ENCODE results near the gene PM20D1. TPM values are rescaled to one million over a fixed set of nuclear protein-coding genes. Genes with fewer than 3 reads are reported as not detected.

PM20D1 gene
- total and polyA plus RNA-seq, 10 of the 15 experiments (the other 5 are each of a cell fraction or from before 2014, with no cell fraction given) = not detected

GRCh38 chr1:205842229-205842628, 7.7 kb downstream of the PM20D1 start (continued):
- TF ChIP-seq, protein P1, sequence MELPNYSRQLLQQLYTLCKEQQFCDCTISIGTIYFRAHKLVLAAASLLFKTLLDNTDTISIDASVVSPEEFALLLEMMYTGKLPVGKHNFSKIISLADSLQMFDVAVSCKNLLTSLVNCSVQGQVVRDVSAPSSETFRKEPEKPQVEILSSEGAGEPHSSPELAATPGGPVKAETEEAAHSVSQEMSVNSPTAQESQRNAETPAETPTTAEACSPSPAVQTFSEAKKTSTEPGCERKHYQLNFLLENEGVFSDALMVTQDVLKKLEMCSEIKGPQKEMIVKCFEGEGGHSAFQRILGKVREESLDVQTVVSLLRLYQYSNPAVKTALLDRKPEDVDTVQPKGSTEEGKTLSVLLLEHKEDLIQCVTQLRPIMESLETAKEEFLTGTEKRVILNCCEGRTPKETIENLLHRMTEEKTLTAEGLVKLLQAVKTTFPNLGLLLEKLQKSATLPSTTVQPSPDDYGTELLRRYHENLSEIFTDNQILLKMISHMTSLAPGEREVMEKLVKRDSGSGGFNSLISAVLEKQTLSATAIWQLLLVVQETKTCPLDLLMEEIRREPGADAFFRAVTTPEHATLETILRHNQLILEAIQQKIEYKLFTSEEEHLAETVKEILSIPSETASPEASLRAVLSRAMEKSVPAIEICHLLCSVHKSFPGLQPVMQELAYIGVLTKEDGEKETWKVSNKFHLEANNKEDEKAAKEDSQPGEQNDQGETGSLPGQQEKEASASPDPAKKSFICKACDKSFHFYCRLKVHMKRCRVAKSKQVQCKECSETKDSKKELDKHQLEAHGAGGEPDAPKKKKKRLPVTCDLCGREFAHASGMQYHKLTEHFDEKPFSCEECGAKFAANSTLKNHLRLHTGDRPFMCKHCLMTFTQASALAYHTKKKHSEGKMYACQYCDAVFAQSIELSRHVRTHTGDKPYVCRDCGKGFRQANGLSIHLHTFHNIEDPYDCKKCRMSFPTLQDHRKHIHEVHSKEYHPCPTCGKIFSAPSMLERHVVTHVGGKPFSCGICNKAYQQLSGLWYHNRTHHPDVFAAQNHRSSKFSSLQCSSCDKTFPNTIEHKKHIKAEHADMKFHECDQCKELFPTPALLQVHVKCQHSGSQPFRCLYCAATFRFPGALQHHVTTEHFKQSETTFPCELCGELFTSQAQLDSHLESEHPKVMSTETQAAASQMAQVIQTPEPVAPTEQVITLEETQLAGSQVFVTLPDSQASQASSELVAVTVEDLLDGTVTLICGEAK (IDR thresholded peaks at IDR 0.05; ENCODE audit: borderline replicate concordance) = no peak
- no peak for TF ChIP-seq CREB1 (IDR thresholded peaks at IDR 0.05; ENCODE audit: low read depth)

DNA sequence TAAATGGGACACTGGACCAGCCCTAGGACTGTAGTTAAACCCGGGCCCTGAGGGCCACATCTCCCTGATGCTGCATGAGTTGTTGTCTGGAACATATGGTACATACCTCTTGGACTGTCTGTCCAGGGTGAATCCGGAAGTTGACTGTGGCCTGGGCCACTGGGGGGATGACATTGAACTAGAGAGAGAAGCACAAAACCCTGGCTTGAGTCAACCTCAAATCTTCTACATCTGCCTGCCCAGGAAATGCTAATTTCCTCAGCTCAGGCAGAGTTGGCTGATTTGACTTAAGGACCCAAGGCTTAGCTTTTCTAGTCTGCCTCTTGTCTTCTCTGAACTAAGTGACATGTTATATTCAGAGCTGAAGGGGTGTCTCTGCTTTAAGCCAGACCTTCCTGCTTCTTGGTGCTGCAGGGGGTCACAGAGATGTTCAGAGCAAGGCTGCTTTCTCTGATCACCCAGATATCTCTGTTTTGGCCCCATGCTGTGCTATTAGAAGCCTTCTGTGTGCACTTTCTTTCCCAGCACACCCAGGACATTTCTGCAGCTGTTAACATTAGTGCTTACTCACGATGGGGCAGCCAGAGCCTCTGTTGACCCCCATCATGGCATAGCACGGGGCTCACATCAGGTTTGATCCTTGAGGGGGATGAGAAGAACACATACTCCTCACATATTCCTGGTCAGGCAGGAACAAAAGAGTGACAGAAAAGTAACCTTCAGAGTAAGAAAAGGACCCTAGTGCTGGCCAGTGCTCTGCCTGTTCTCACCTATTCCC, 9.6 kb downstream of the PM20D1 start:
- H3K9me3 ChIP-seq (replicated peaks; ENCODE audit: control insufficient read depth, insufficient read depth, low read length) = no peaks in the 10 kb centered on the region
- in situ Hi-C loops (cut with MboI) = no loop called here
- intact Hi-C loops (cut with micrococcal nuclease; ENCODE audit: unreplicated experiment) = no loop called here
- H3K36me3 ChIP-seq (ENCODE audit: control insufficient read depth in 2 of 2, insufficient read depth in 2 of 2, low read length in 1 of 2) = no peaks in the 10 kb centered on the region
- no peaks in the 10 kb centered on the region for H3K4me1 ChIP-seq (ENCODE audit: control insufficient read depth, insufficient read depth, low read length)
- no peak overlapping the region for H3K4me3 ChIP-seq
- no peak for TF ChIP-seq PAX8 (IDR thresholded peaks at IDR 0.05)
- no peak for TF ChIP-seq RAD21 (IDR thresholded peaks at IDR 0.05; ENCODE audit: insufficient read depth, low read depth, low read length)
- no peak for TF ChIP-seq RB1 (IDR thresholded peaks at IDR 0.05; ENCODE audit: borderline replicate concordance)
- no peak for TF ChIP-seq FOS (IDR thresholded peaks at IDR 0.05; ENCODE audit: borderline replicate concordance, extremely low read depth, insufficient read length)
- no peak for TF ChIP-seq HDAC2 (IDR thresholded peaks at IDR 0.05)
- TF ChIP-seq RBBP5 (conservative IDR thresholded peaks at IDR 0.05) = no peak
- no peak for TF ChIP-seq PKNOX1 (IDR thresholded peaks at IDR 0.05)
- no peak for TF ChIP-seq GABPA (IDR thresholded peaks at IDR 0.05; ENCODE audit: low read depth)
- TF ChIP-seq EP300 (IDR thresholded peaks at IDR 0.05; ENCODE audit: borderline replicate concordance in 1 of 2, control insufficient read depth in 1 of 2, low read depth in 2 of 2, low read length in 2 of 2) = no peak
- no peak for TF ChIP-seq JUND (IDR thresholded peaks at IDR 0.05; ENCODE audit: low read depth, low read length)
- no peak for TF ChIP-seq MEF2B (IDR thresholded peaks at IDR 0.05; ENCODE audit: partially characterized antibody, poor library complexity, severe bottlenecking)
- no peak for TF ChIP-seq IKZF2 (IDR thresholded peaks at IDR 0.05)
- no peak overlapping the region for H2AFZ ChIP-seq (ENCODE audit: control insufficient read depth, low read depth, low read length)
- 8% methylated on average over 4 of the region's 4 CpGs for WGBS (ENCODE audit: insufficient coverage, insufficient replicate concordance, low lambda C conversion rate, missing lambda C conversion rate)
- no peak overlapping the region for H3K4me2 ChIP-seq (ENCODE audit: control insufficient read depth, insufficient read depth)
- H3K9ac ChIP-seq (ENCODE audit: control insufficient read depth, insufficient read depth, low read length) = no peak overlapping the region
- FAIRE-seq (no peak), DNase-seq (ENCODE audit: low read depth, low spot score) (no peak), ATAC-seq (no peak; the same call in 2 of the 3 replicates)
- H3K27me3 ChIP-seq (replicated peaks in 1 of 2; ENCODE audit: control insufficient read depth in 2 of 2, insufficient read depth in 2 of 2, low read length in 1 of 2) = no peaks in the 10 kb centered on the region; a peak in 1 of 4 replicates
- ChIA-PET SMC1A (ENCODE audit: uncharacterized antibody, unreplicated experiment) (interaction anchor here (1.2 kb wide), 1 partner anchor 90 kb away, joined by 3 read pairs; no protein-coding TSS in a partner anchor), POLR2A (no interaction called here), RAD21 (ENCODE audit: unreplicated experiment) (interaction anchor here (0.8 kb wide), 1 partner anchor 48 kb away, joined by 3 read pairs; no protein-coding TSS in a partner anchor), CTCF (interaction anchor here (0.9 to 1.0 kb wide), 2 partner anchors 14 to 45 kb away, joined by 3 read pairs; no protein-coding TSS in a partner anchor)
- no peaks in the 10 kb centered on the region for H4K20me1 ChIP-seq (ENCODE audit: control insufficient read depth, insufficient read depth)
- no peaks in the 10 kb centered on the region for H3K79me2 ChIP-seq (ENCODE audit: control insufficient read depth, insufficient read depth, low read length)
- H3K27ac ChIP-seq (ENCODE audit: control insufficient read depth, insufficient read depth) = no peak overlapping the region
- no TSS peak for BruUV-seq (replicated peaks)
